ENCODE data around the gene RAB37. TPM values are rescaled to one million over a fixed set of nuclear protein-coding genes. Genes with fewer than 3 reads are reported as not detected.

Gene RAB37
- total and polyA plus RNA-seq, 9 of the 15 experiments (the other 6 are each of a cell fraction or from before 2014, with no cell fraction given): 0.03 to 0.27 (median 0.11) TPM; not detected in 4

DNA sequence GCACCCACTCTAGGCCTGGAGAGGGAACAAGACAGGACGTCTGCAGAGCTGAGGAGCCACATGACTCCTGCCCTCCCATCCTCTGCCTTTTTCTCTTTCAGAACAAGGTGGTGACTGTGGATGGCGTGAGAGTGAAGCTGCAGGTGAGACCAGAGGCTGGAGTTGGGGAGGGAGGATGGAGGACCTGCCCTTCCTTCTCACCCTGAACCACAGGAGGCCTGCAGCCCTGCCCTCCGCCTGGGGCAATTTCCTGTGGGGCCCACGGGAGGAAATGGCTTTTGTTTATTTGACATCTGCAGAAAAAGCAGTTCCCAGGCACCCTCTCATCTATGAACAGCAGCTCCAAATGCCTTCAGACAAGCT, 5.1 kb downstream of the RAB37 start (continued):
- TF ChIP-seq, protein P1, sequence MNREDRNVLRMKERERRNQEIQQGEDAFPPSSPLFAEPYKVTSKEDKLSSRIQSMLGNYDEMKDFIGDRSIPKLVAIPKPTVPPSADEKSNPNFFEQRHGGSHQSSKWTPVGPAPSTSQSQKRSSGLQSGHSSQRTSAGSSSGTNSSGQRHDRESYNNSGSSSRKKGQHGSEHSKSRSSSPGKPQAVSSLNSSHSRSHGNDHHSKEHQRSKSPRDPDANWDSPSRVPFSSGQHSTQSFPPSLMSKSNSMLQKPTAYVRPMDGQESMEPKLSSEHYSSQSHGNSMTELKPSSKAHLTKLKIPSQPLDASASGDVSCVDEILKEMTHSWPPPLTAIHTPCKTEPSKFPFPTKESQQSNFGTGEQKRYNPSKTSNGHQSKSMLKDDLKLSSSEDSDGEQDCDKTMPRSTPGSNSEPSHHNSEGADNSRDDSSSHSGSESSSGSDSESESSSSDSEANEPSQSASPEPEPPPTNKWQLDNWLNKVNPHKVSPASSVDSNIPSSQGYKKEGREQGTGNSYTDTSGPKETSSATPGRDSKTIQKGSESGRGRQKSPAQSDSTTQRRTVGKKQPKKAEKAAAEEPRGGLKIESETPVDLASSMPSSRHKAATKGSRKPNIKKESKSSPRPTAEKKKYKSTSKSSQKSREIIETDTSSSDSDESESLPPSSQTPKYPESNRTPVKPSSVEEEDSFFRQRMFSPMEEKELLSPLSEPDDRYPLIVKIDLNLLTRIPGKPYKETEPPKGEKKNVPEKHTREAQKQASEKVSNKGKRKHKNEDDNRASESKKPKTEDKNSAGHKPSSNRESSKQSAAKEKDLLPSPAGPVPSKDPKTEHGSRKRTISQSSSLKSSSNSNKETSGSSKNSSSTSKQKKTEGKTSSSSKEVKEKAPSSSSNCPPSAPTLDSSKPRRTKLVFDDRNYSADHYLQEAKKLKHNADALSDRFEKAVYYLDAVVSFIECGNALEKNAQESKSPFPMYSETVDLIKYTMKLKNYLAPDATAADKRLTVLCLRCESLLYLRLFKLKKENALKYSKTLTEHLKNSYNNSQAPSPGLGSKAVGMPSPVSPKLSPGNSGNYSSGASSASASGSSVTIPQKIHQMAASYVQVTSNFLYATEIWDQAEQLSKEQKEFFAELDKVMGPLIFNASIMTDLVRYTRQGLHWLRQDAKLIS (CRISPR knock-in tag; IDR thresholded peaks at IDR 0.05): no peak
- TF ChIP-seq ZNF57 (CRISPR knock-in tag; IDR thresholded peaks at IDR 0.05): no peak

DNA sequence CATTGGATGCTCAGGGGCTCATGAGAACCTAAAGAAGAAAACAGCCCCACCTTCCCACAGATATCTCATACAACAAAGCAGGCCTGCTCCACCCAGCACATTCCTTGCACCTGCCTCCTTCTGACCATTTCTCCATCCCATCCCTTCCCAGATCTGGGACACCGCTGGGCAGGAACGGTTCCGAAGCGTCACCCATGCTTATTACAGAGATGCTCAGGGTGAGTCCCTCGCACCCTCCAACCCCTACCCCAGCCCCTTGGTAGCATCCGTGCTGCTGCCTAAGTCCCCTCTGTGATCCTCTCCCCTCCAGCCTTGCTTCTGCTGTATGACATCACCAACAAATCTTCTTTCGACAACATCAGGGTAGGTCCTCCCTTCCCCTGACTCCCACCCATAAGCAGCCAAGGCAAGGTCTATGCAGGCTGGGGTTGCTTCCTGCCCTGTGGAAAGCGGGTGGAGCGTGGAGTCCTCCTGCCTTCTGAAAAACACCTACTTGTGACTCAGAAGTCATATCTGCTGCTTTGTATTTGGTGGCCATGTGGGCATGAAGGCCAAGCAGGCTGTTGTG, 6.0 kb downstream of the RAB37 start:
- in situ Hi-C loops (cut with MboI): loop anchor here (5.0 kb wide), 1 partner anchor 214 kb away; no protein-coding TSS in a partner anchor
- H4K20me1 ChIP-seq (replicated peaks; ENCODE audit: control insufficient read depth, insufficient read depth, low read length): peaks cover 5% of the 10 kb centered on the region; the same call in 1 of the 2 replicates
- ChIA-PET CTCF (ENCODE audit: low intra/inter-chr PET ratio) (interaction anchor here (0.6 kb wide), 1 partner anchor 124 kb away, joined by 4 read pairs; no protein-coding TSS in a partner anchor), POLR2A (interaction anchor here (1.1 kb wide), 1 partner anchor 17 kb away, joined by 3 read pairs; no protein-coding TSS in a partner anchor)
- no peaks in the 10 kb centered on the region for H3K9me1 ChIP-seq (ENCODE audit: control insufficient read depth, insufficient read depth, low read length)
- no peak overlapping the region for H3K4me2 ChIP-seq (ENCODE audit: insufficient read depth, low read length)
- DNase-seq (ENCODE audit: extremely low read depth in 1 of 4, low spot score in 3 of 4) (no peak), FAIRE-seq (no peak), ATAC-seq (no peak)
- peaks cover 20 to 42% of the 10 kb centered on the region in 2 experiments; a peak in 4 of 5 replicates for H3K27me3 ChIP-seq (ENCODE audit: control insufficient read depth in 2 of 2, insufficient read depth in 2 of 2, low read length in 2 of 2)
- peaks cover 24 to 39% of the 10 kb centered on the region in 2 experiments for H3K4me1 ChIP-seq (replicated peaks in 1 of 2; ENCODE audit: control insufficient read depth in 2 of 2, insufficient read depth in 2 of 2, low read length in 2 of 2)
- 4% methylated on average over 8 of the region's 9 CpGs for WGBS (ENCODE audit: insufficient coverage, low coverage, missing lambda C conversion rate)
- H3K9ac ChIP-seq (ENCODE audit: insufficient read depth in 1 of 2, low read depth in 2 of 2, low read length in 2 of 2): no peak overlapping the region
- no peak overlapping the region for H3K4me3 ChIP-seq
- BruUV-seq (replicated peaks): no TSS peak
- H3K9me3 ChIP-seq (replicated peaks; ENCODE audit: control insufficient read depth, insufficient read depth, low read depth, low read length): no peaks in the 10 kb centered on the region
- no peaks in the 10 kb centered on the region for H3K79me2 ChIP-seq (ENCODE audit: control insufficient read depth, insufficient read depth, low read length)
- no peaks in the 10 kb centered on the region for H3K36me3 ChIP-seq (ENCODE audit: control insufficient read depth, insufficient read depth, low read length)
- H3K27ac ChIP-seq (ENCODE audit: extremely low read depth, low read depth, low read length): no peak overlapping the region
- intact Hi-C loops (cut with micrococcal nuclease): loop anchor here (5.0 kb wide), 1 partner anchor 109 kb away; no protein-coding TSS in a partner anchor
- H2AFZ ChIP-seq (ENCODE audit: low read depth, low read length): no peak overlapping the region
- TF ChIP-seq ZC3H4 (CRISPR knock-in tag; IDR thresholded peaks at IDR 0.05; ENCODE audit: borderline replicate concordance) (no peak), ZNF133 (CRISPR knock-in tag; IDR thresholded peaks at IDR 0.05) (no peak), TCF7 (IDR thresholded peaks at IDR 0.05; ENCODE audit: borderline replicate concordance) (no peak)
- TF ChIP-seq, protein P2, sequence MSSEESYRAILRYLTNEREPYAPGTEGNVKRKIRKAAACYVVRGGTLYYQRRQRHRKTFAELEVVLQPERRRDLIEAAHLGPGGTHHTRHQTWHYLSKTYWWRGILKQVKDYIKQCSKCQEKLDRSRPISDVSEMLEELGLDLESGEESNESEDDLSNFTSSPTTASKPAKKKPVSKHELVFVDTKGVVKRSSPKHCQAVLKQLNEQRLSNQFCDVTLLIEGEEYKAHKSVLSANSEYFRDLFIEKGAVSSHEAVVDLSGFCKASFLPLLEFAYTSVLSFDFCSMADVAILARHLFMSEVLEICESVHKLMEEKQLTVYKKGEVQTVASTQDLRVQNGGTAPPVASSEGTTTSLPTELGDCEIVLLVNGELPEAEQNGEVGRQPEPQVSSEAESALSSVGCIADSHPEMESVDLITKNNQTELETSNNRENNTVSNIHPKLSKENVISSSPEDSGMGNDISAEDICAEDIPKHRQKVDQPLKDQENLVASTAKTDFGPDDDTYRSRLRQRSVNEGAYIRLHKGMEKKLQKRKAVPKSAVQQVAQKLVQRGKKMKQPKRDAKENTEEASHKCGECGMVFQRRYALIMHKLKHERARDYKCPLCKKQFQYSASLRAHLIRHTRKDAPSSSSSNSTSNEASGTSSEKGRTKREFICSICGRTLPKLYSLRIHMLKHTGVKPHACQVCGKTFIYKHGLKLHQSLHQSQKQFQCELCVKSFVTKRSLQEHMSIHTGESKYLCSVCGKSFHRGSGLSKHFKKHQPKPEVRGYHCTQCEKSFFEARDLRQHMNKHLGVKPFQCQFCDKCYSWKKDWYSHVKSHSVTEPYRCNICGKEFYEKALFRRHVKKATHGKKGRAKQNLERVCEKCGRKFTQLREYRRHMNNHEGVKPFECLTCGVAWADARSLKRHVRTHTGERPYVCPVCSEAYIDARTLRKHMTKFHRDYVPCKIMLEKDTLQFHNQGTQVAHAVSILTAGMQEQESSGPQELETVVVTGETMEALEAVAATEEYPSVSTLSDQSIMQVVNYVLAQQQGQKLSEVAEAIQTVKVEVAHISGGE (CRISPR knock-in tag; IDR thresholded peaks at IDR 0.05): no peak
- TF ChIP-seq, protein P3, sequence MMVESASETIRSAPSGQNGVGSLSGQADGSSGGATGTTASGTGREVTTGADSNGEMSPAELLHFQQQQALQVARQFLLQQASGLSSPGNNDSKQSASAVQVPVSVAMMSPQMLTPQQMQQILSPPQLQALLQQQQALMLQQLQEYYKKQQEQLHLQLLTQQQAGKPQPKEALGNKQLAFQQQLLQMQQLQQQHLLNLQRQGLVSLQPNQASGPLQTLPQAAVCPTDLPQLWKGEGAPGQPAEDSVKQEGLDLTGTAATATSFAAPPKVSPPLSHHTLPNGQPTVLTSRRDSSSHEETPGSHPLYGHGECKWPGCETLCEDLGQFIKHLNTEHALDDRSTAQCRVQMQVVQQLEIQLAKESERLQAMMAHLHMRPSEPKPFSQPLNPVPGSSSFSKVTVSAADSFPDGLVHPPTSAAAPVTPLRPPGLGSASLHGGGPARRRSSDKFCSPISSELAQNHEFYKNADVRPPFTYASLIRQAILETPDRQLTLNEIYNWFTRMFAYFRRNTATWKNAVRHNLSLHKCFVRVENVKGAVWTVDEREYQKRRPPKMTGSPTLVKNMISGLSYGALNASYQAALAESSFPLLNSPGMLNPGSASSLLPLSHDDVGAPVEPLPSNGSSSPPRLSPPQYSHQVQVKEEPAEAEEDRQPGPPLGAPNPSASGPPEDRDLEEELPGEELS (CRISPR knock-in tag; IDR thresholded peaks at IDR 0.05; ENCODE audit: borderline replicate concordance): no peak

All from K562 (cell line).